ENCODE results near the gene GPR75.

The GPR75 gene

GRCh38 chr2:53859206-53860181 lies at the start of gene GPR75:
GPR75 (minus strand) TSS chr2:53859967; CDS start chr2:53854756, 5,211 bp downstream.
- DNase-seq (ENCODE audit: low read depth in 1 of 2, low spot score in 1 of 2), result no peak

- no peak for DNase-seq (ENCODE audit: low read depth in 1 of 2, low spot score in 1 of 2)
Measured at GRCh38 chr2:53907582-53907981, 47.8 kb upstream of the GPR75 start.

GRCh38 chr2:53905396-53905795 lies 45.6 kb upstream of the GPR75 start:
- DNase-seq (ENCODE audit: low read depth in 1 of 2, low spot score in 1 of 2), result no peak

- no peak for DNase-seq (ENCODE audit: low read depth in 1 of 2, low spot score in 1 of 2)
Measured at GRCh38 chr2:53903011-53903410, 43.2 kb upstream of the GPR75 start.

- no peak for DNase-seq (ENCODE audit: low read depth in 1 of 2, low spot score in 1 of 2)
Measured at GRCh38 chr2:53901192-53901591, 41.4 kb upstream of the GPR75 start.

GRCh38 chr2:53896864-53897263 lies 37.1 kb upstream of the GPR75 start:
- DNase-seq (ENCODE audit: low read depth in 1 of 2, low spot score in 1 of 2), result no peak

- no peak for DNase-seq (ENCODE audit: low read depth in 1 of 2, low spot score in 1 of 2)
Measured at GRCh38 chr2:53886406-53887280, 26.9 kb upstream of the GPR75 start.

GRCh38 chr2:53884883-53885282 lies 25.1 kb upstream of the GPR75 start:
- no peak for DNase-seq (ENCODE audit: low read depth in 1 of 2, low spot score in 1 of 2)

GRCh38 chr2:53881986-53882385 lies 22.2 kb upstream of the GPR75 start:
- no peak for DNase-seq (ENCODE audit: low read depth in 1 of 2, low spot score in 1 of 2)

GRCh38 chr2:53881360-53881759 lies 21.6 kb upstream of the GPR75 start:
- DNase-seq (ENCODE audit: low read depth in 1 of 2, low spot score in 1 of 2), result no peak

- no peak for DNase-seq (ENCODE audit: low read depth in 1 of 2, low spot score in 1 of 2)
Measured at GRCh38 chr2:53880756-53881155, 21.0 kb upstream of the GPR75 start.

GRCh38 chr2:53877556-53877955 lies 17.8 kb upstream of the GPR75 start:
- DNase-seq (ENCODE audit: low read depth in 1 of 2, low spot score in 1 of 2), result no peak

GRCh38 chr2:53877112-53877511 lies 17.3 kb upstream of the GPR75 start:
- no peak for DNase-seq (ENCODE audit: low read depth in 1 of 2, low spot score in 1 of 2)

GRCh38 chr2:53874401-53874950 lies 14.7 kb upstream of the GPR75 start:
- DNase-seq (ENCODE audit: low read depth in 1 of 2, low spot score in 1 of 2), result no peak

- no peak for DNase-seq (ENCODE audit: low read depth in 1 of 2, low spot score in 1 of 2)
Measured at GRCh38 chr2:53867773-53868172, 8.0 kb upstream of the GPR75 start.

GRCh38 chr2:53867169-53867568 lies 7.4 kb upstream of the GPR75 start:
- DNase-seq (ENCODE audit: low read depth in 1 of 2, low spot score in 1 of 2), result no peak

GRCh38 chr2:53865962-53866361 lies 6.2 kb upstream of the GPR75 start:
- DNase-seq (ENCODE audit: low read depth in 1 of 2, low spot score in 1 of 2), result no peak

- DNase-seq (ENCODE audit: low read depth in 1 of 2, low spot score in 1 of 2), result no peak
Measured at GRCh38 chr2:53865264-53865663, 5.5 kb upstream of the GPR75 start.

GRCh38 chr2:53863538-53864227 lies 3.9 kb upstream of the GPR75 start:
- no peak for DNase-seq (ENCODE audit: low read depth in 1 of 2, low spot score in 1 of 2)

GRCh38 chr2:53861824-53862223 lies 2.1 kb upstream of the GPR75 start:
- no peak for DNase-seq (ENCODE audit: low read depth in 1 of 2, low spot score in 1 of 2)

GRCh38 chr2:53856272-53856671 lies 3.5 kb downstream of the GPR75 start:
- DNase-seq (ENCODE audit: low read depth in 1 of 2, low spot score in 1 of 2), result no peak
